WERI-Rb-1 (cell line): Measurements from ENCODE around the gene OXCT1.

Experiments used
- DNase-seq: peaks from one replicate; pipeline ENCODE4 v3.0.0-alpha.2; 2020
- H3K27ac ChIP-seq: fragments of 250-450 bp; sonication (Bioruptor Pico); 2 replicates; pipeline ENCODE4 v1.5.1; 2020; ENCODE audit warnings: mild to moderate bottlenecking, moderate library complexity
- H3K27me3 ChIP-seq: fragments of 250-450 bp; sonication (Bioruptor Pico); 2 replicates; pipeline ENCODE4 v1.5.1; 2021; ENCODE audit warnings: mild to moderate bottlenecking, low read depth, moderate library complexity; ENCODE audit not compliant: insufficient read depth, severe bottlenecking
- H3K36me3 ChIP-seq: fragments of 250-450 bp; sonication (Bioruptor Pico); 2 replicates; pipeline ENCODE4 v1.5.1; 2020; ENCODE audit warnings: mild to moderate bottlenecking, moderate library complexity
- H3K4me3 ChIP-seq: 2 replicates; pipeline ENCODE4 v1.5.1; 2011; ENCODE audit warnings: low read depth, mild to moderate bottlenecking, control low read depth, low read length
- H3K9me3 ChIP-seq: fragments of 250-450 bp; sonication (Bioruptor Pico); 2 replicates; pipeline ENCODE4 v1.5.1; 2021; ENCODE audit warnings: mild to moderate bottlenecking, moderate library complexity; ENCODE audit not compliant: severe bottlenecking
- CTCF ChIP-seq: IDR thresholded peaks from 2 replicates; pipeline ENCODE4 v1.5.1; 2011; ENCODE audit warnings: low read depth, mild to moderate bottlenecking, control low read depth, inconsistent platforms, low read length

The OXCT1 gene

DNA sequence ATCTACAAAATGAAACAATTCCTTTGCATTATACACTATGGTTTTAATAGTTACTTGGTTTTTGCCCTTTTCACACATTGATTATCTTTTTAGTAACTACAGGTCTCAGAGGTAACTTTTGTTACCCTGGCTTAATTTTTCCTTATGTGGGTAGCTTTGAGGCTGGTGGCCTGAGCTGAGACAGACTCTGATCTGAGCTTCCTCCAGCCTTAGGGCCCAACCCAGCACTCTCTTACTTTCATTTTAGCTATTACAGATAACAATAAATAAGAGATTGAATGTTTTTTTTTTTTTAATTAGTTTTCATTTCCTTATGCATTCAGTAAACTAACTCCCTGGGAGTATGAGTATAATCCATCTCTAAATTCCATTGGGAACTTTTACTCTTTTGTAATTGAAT, 15.1 kb upstream of the OXCT1 start:
- TF ChIP-seq CTCF = no peak
- no peak overlapping the region for H3K4me3 ChIP-seq
- no peak overlapping the region for H3K27ac ChIP-seq
- H3K9me3 ChIP-seq = no peaks in the 10 kb centered on the region
- H3K27me3 ChIP-seq = no peaks in the 10 kb centered on the region
- no peak for DNase-seq
- no peaks in the 10 kb centered on the region for H3K36me3 ChIP-seq

- H3K4me3 ChIP-seq = no peak overlapping the region
- TF ChIP-seq CTCF = no peak
- H3K27ac ChIP-seq = no peak overlapping the region
- H3K9me3 ChIP-seq = no peaks in the 10 kb centered on the region
- no peaks in the 10 kb centered on the region for H3K27me3 ChIP-seq
- H3K36me3 ChIP-seq = no peaks in the 10 kb centered on the region
- DNase-seq = no peak
Measured at GRCh38 chr5:41883936-41884335, 13.7 kb upstream of the OXCT1 start.

DNA sequence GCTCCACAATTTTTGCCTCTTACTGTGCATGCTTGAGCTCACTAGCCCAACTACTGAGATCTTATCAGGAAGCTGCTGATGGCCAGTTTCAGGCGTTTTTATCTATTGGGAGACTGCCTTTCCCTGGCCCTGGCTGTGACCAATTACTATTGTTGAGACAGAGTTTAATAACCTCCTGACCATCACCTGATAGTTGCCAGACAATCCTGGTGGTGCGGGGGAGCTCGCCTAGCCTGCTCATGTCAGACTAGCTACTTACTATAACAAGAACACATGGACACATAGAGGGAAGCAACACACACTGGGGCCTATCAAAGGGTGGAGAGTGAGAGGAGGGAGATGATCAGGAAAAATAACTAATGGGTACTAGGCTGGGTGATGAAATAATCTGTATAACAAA, 13.0 kb upstream of the OXCT1 start:
- Histone ChIP-seq H3K27me3 (no peaks in the 10 kb centered on the region), H3K4me3 (no peak overlapping the region), H3K9me3 (no peaks in the 10 kb centered on the region), H3K36me3 (no peaks in the 10 kb centered on the region), H3K27ac (no peak overlapping the region)
- TF ChIP-seq CTCF = no peak
- no peak for DNase-seq

GRCh38 chr5:41882765-41883164, 12.5 kb upstream of the OXCT1 start:
- H3K4me3 ChIP-seq = no peak overlapping the region
- H3K36me3 ChIP-seq = no peaks in the 10 kb centered on the region
- TF ChIP-seq CTCF = no peak
- no peaks in the 10 kb centered on the region for H3K9me3 ChIP-seq
- no peak overlapping the region for H3K27ac ChIP-seq
- no peak for DNase-seq
- H3K27me3 ChIP-seq = no peaks in the 10 kb centered on the region

DNA sequence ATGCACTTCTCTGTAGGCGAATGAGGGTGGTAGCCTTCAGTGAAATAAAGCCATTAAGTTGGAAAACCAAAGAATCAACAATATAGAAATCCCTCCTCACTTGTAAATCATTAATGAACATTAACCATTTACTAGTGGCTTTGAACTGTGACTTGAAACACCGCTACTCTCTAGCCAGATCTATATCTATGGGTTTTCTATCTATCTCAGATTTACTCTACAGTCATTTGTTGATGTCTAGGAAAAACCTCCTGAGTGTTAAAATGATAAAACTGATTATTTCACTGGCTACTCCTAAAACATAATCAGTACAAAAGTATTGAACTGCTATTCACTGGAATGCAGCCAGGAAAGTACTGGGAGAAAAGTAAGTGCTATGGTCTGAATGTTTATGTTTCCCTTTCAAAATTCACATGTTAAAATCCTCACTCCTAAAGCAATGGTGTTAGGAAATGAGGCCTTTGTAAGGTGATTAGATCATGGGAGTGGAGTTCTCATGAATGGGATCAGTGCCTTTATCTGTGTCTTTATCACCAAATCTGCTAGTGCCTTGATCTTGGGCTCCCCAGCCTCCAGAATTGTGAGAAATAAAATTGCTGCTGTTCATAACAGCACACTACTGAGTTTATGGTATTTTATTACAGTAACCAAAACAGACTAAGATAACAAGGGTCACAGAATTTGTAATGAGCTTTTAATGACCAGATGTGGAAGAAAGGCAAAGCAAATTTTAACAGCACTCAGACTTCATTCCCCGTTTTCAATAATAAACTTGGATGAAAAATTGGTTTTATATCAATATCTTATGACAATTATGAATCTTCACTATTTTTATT, 8.6 kb upstream of the OXCT1 start:
- Histone ChIP-seq H3K36me3 (no peaks in the 10 kb centered on the region), H3K4me3 (no peak overlapping the region), H3K9me3 (no peaks in the 10 kb centered on the region), H3K27me3 (no peaks in the 10 kb centered on the region), H3K27ac (no peak overlapping the region)
- TF ChIP-seq CTCF = no peak
- no peak for DNase-seq

DNA sequence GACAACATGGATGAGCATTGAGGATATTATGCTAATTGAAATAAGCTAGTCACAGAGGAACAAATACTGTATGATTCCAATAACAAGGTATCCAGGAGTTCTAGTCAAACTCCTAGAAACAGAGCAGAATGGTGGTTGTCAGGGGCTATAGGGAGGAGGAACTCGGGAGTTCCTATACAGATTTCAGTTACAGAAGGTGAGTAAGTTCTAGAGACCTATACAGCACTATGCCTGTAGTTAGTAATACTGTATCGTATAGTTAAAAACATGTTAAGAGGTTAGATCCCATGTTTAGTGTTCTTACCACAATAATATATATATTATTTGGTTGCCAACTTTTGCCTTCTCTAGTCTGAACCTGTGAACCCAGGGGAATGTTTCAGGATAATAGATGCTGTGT, 7.9 kb upstream of the OXCT1 start:
- TF ChIP-seq CTCF = no peak
- no peaks in the 10 kb centered on the region for H3K36me3 ChIP-seq
- no peak for DNase-seq
- no peaks in the 10 kb centered on the region for H3K9me3 ChIP-seq
- no peaks in the 10 kb centered on the region for H3K27me3 ChIP-seq
- no peak overlapping the region for H3K27ac ChIP-seq
- H3K4me3 ChIP-seq = no peak overlapping the region
